Measurements from ENCODE around the gene KCNJ1. TPM values are rescaled to one million over a fixed set of nuclear protein-coding genes. Genes with fewer than 3 reads are reported as not detected.
A peak's percentile ranks its signal among the peaks of the same experiment; 100 is the strongest.

Gene KCNJ1
- total and polyA plus RNA-seq, 4 donors: 0.01 to 0.31 (median 0.14) TPM

GRCh38 chr11:128876133-128876650, 9.1 kb upstream of the KCNJ1 start:
- H3K27ac ChIP-seq (ENCODE audit: low read depth in 1 of 2, low read length in 1 of 2): no peak overlapping the region
- no peak for ATAC-seq (ENCODE audit: insufficient read depth, low FRiP score)
- no peaks in the 10 kb centered on the region for H3K27me3 ChIP-seq (ENCODE audit: control insufficient read depth in 3 of 3, insufficient read depth in 3 of 3, low read length in 2 of 3)
- no peak overlapping the region for H3K9ac ChIP-seq (ENCODE audit: insufficient read depth in 1 of 2, low read length in 2 of 2)
- H3K4me1 ChIP-seq (ENCODE audit: control insufficient read depth in 5 of 5, insufficient read depth in 5 of 5, low read length in 5 of 5): no peaks in the 10 kb centered on the region
- H3K36me3 ChIP-seq (ENCODE audit: control insufficient read depth in 4 of 4, insufficient read depth in 4 of 4, low read length in 4 of 4): no peaks in the 10 kb centered on the region
- WGBS, 2 donors: 91 to 93% methylated on average over 22 of the region's 22 CpGs
- no peaks in the 10 kb centered on the region for H3K9me3 ChIP-seq (ENCODE audit: control insufficient read depth in 4 of 4, insufficient read depth in 3 of 4, low read length in 3 of 4)
- TF ChIP-seq CTCF (IDR thresholded peaks at IDR 0.05; ENCODE audit: control extremely low read depth, extremely low read depth): no peak
- H3K4me3 ChIP-seq: no peak overlapping the region
- DNase-seq: no peak

DNA sequence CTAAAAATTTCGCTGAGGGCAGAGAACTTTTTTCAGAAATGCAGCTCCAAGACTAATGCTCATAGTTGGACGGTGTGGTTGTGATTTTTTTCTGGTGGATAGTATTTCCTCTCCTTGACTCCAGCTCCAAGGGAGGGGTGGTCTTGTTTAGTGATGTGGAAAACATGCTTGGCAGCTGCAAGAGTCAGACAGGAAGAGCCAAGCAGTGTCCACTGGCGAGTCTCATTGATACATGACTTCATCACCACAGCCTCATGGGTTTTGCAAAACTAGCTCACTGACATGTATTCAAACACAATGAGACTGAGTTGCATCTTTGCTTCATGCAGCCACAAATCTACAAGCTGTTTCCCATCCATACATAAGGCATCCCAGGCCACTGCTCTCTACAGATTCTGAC, 7.3 kb upstream of the KCNJ1 start:
- H3K27me3 ChIP-seq (ENCODE audit: control insufficient read depth in 3 of 3, insufficient read depth in 3 of 3, low read length in 2 of 3): no peaks in the 10 kb centered on the region
- no peaks in the 10 kb centered on the region for H3K9me3 ChIP-seq (ENCODE audit: control insufficient read depth in 4 of 4, insufficient read depth in 3 of 4, low read length in 3 of 4)
- TF ChIP-seq CTCF (IDR thresholded peaks at IDR 0.05; ENCODE audit: control extremely low read depth, extremely low read depth): no peak
- H3K36me3 ChIP-seq (ENCODE audit: control insufficient read depth in 4 of 4, insufficient read depth in 4 of 4, low read length in 4 of 4): no peaks in the 10 kb centered on the region
- ATAC-seq (ENCODE audit: insufficient read depth, low FRiP score): no peak
- peak in 1 of 3 donors; percentile 52 for DNase-seq
- H3K4me1 ChIP-seq (ENCODE audit: control insufficient read depth in 5 of 5, insufficient read depth in 5 of 5, low read length in 5 of 5): no peaks in the 10 kb centered on the region
- 67 to 69% methylated on average over 3 of the region's 3 CpGs for WGBS, 2 donors
- no peak overlapping the region for H3K9ac ChIP-seq (ENCODE audit: insufficient read depth in 1 of 2, low read length in 2 of 2)
- H3K4me3 ChIP-seq: no peak overlapping the region
- H3K27ac ChIP-seq (ENCODE audit: low read depth in 1 of 2, low read length in 1 of 2): no peak overlapping the region

DNA sequence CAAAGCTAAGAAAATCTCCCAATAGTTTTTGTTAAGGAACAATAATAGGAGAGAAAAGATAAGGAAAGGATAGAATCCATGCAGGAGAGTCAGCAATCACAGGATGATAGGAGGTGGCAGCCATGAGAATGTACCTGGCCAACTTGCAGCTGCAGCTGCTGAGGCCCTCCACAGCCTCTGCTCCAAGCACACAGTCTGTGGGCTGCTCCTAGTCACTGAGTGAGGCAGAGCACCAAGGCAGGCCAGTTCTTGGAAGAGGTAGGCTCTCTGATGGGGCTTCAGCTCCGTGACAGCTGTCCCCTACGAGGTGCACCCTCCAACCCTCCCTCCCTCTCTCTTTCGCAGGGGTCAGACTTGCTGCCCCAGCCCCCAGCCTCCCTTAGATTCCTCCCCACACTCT, 5.5 kb upstream of the KCNJ1 start:
- TF ChIP-seq CTCF (IDR thresholded peaks at IDR 0.05; ENCODE audit: control extremely low read depth, extremely low read depth): no peak
- Histone ChIP-seq H3K4me1 (ENCODE audit: control insufficient read depth in 5 of 5, insufficient read depth in 5 of 5, low read length in 5 of 5) (no peaks in the 10 kb centered on the region), H3K4me3 (no peak overlapping the region), H3K9me3 (ENCODE audit: control insufficient read depth in 4 of 4, insufficient read depth in 3 of 4, low read length in 3 of 4) (no peaks in the 10 kb centered on the region), H3K36me3 (ENCODE audit: control insufficient read depth in 4 of 4, insufficient read depth in 4 of 4, low read length in 4 of 4) (no peaks in the 10 kb centered on the region), H3K27me3 (ENCODE audit: control insufficient read depth in 3 of 3, insufficient read depth in 3 of 3, low read length in 2 of 3) (no peaks in the 10 kb centered on the region), H3K9ac (ENCODE audit: insufficient read depth in 1 of 2, low read length in 2 of 2) (no peak overlapping the region), H3K27ac (ENCODE audit: low read depth in 1 of 2, low read length in 1 of 2) (no peak overlapping the region)
- DNase-seq (no peak), ATAC-seq (ENCODE audit: insufficient read depth, low FRiP score) (no peak)
- 75 to 96% methylated on average over 3 of the region's 3 CpGs for WGBS, 2 donors

DNA sequence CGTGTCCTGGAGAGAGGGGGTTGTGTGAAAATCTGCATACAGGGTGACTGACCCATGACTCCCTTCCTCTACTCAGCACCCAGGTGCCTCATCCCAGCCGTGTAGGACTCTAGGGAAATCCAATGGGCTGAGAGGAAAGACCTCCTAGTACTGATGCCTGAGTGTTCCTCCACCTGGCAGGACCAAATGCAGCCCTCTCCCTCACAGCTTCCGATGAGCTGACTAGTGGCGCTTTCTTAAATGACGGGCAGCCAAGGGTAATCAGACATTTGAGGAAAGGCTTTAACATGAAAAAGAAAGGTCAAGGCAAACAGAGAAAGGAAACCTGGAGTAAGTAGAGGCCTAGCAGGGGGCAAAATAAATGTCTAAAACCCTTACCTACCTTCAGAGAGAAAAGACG, 5.0 kb upstream of the KCNJ1 start:
- H3K27me3 ChIP-seq (ENCODE audit: control insufficient read depth in 3 of 3, insufficient read depth in 3 of 3, low read length in 2 of 3): no peaks in the 10 kb centered on the region
- no peak overlapping the region for H3K27ac ChIP-seq (ENCODE audit: low read depth in 1 of 2, low read length in 1 of 2)
- DNase-seq: no peak
- 86 to 93% methylated on average over 6 of the region's 6 CpGs for WGBS, 2 donors
- H3K9ac ChIP-seq (ENCODE audit: insufficient read depth in 1 of 2, low read length in 2 of 2): no peak overlapping the region
- TF ChIP-seq CTCF (IDR thresholded peaks at IDR 0.05; ENCODE audit: control extremely low read depth, extremely low read depth): no peak
- H3K9me3 ChIP-seq (ENCODE audit: control insufficient read depth in 4 of 4, insufficient read depth in 3 of 4, low read length in 3 of 4): no peaks in the 10 kb centered on the region
- ATAC-seq (ENCODE audit: insufficient read depth, low FRiP score): no peak
- no peaks in the 10 kb centered on the region for H3K36me3 ChIP-seq (ENCODE audit: control insufficient read depth in 4 of 4, insufficient read depth in 4 of 4, low read length in 4 of 4)
- peaks cover 0 to 3% (median 0%) of the 10 kb centered on the region in 5 donors for H3K4me1 ChIP-seq (ENCODE audit: control insufficient read depth in 5 of 5, insufficient read depth in 5 of 5, low read length in 5 of 5)
- no peak overlapping the region for H3K4me3 ChIP-seq

Measured in lung (tissue), 12 donors.